Pancreas (tissue), 10 donors: ENCODE data around the gene FXYD1. TPM values are rescaled to one million over a fixed set of nuclear protein-coding genes. Genes with fewer than 3 reads are reported as not detected.

Experiments used
- ATAC-seq, 4 donors: fragments of 200-7000 bp; cut with Tn5 transposase; one replicate each; pipeline versions ENCODE4 v1.8.0 to v1.9.1; 2020; ENCODE audit warnings: mild to moderate bottlenecking in 4 of 4, moderate library complexity in 4 of 4
- DNase-seq, 6 donors: peaks; one replicate each; pipeline ENCODE4 v3.0.0-alpha.2; 2020
- FAIRE-seq: peaks from 2 replicates; lab custom pipeline; 2012; peaks lifted over from hg19 to GRCh38; lab: Jason Lieb, UNC
- H3K27ac ChIP-seq, 4 donors: fragments of 200-600 bp; sonication (generic); 1 replicate in 3 of 4; 2 replicates in 1 of 4; pipeline versions ENCODE4 v1.5.0 to v1.8.0; 2020
- H3K27me3 ChIP-seq, 4 donors: fragments of 200-600 bp; one replicate each; pipeline ENCODE4 v1.8.0; 2021
- H3K36me3 ChIP-seq, 3 donors: fragments of 200-600 bp; sonication (generic) in 1 of 3; one replicate each; pipeline versions ENCODE4 v1.5.0 to v1.8.0; 2020 to 2021
- H3K4me1 ChIP-seq, 3 donors: fragments of 200-600 bp; one replicate each; pipeline ENCODE4 v1.8.0; 2021
- H3K4me3 ChIP-seq, 4 donors: fragments of 200-600 bp; sonication (generic) in 2 of 4; one replicate each; pipeline versions ENCODE4 v1.5.0 to v1.8.0; 2020 to 2021
- H3K9me3 ChIP-seq, 4 donors: fragments of 200-600 bp; one replicate each; pipeline ENCODE4 v1.8.0; 2021
- CTCF ChIP-seq, 4 donors: fragments of 200-600 bp; sonication (generic) in 3 of 4; IDR thresholded peaks; one replicate each; pipeline versions ENCODE4 v1.5.0 to v1.8.0; 2021; ENCODE audit warnings: antibody characterized with exemption in 4 of 4
- WGBS, 2 donors: extraction: QIAGEN DNeasy Blood & Tissue Kit; methylation state at CpG; one replicate each; pipeline ENCODE4 v1.1.7; 2013; 5-methylcytosine and 5-hydroxymethylcytosine counted together
- intact Hi-C, 3 donors: fragments of 100-400 bp; cut with DNase I; formaldehyde crosslinking; loops; one replicate each; pipeline versions ENCODE4 v1.11.1 to v1.14.2; 2022
- polyA plus RNA-seq, 2 donors: library from polyadenylated mRNA; stranded (reverse); fragments of 200-250 nt; gene quantifications; one replicate each; pipeline ENCODE4 v1.2.3, GENCODE V29; 2013
- total RNA-seq, 6 donors: library from RNA; stranded (reverse); fragmentation: NEBNext Ultra II Directional in 4 of 6; extraction: Animal tissue kit (Norgen Biotek cat#: 25700) in 4 of 6; gene quantifications; one replicate each; pipeline versions ENCODE4 v1.2.1 to v1.2.4, GENCODE V29; 2021 to 2023
- donor health status: healthy with polysubstance abuse.
- donor health status: DM: no; HTN: no; CAD: no; lungs with moderate emphysema.
- donor health status: DM: no; HTN: no; CAD: no.
- donor health status: control.
- donor health status: control.
- donor health status: Bipolar disorder and iron deficiency.
- donor health status: DM: yes; HTN: yes; CAD: no.
- donor health status: DM: no; HTN: no; CAD: no.
- donor health status: DM: no; HTN: no; CAD: no.
- donor health status: DM: yes; HTN: yes; CAD: no.

Gene FXYD1
- total and polyA plus RNA-seq, 8 donors = 2.8 to 16.1 (median 6.0) TPM

GRCh38 chr19:35104361-35104760 lies 34.3 kb upstream of the FXYD1 start:
- Histone ChIP-seq H3K9me3 (no peaks in the 10 kb centered on the region), H3K36me3 (no peaks in the 10 kb centered on the region), H3K27ac (no peak overlapping the region), H3K4me3 (no peak overlapping the region), H3K27me3 (no peaks in the 10 kb centered on the region), H3K4me1 (no peaks in the 10 kb centered on the region)
- TF ChIP-seq CTCF (IDR thresholded peaks at IDR 0.05) = no peak
- intact Hi-C loops = no loop called here
- WGBS, 2 donors = 90 to 91% methylated on average over 11 of the region's 11 CpGs
- peak in 1 of 6 donors; percentile 12 for DNase-seq
- ATAC-seq = no peak
- FAIRE-seq = no peak

GRCh38 chr19:35105047-35105410 lies 33.6 kb upstream of the FXYD1 start:
- no peak for TF ChIP-seq CTCF (IDR thresholded peaks at IDR 0.05)
- ATAC-seq = no peak
- no peaks in the 10 kb centered on the region for H3K9me3 ChIP-seq
- WGBS, 2 donors = 96% methylated on average over 6 of the region's 6 CpGs
- intact Hi-C loops = no loop called here
- no peaks in the 10 kb centered on the region for H3K36me3 ChIP-seq
- H3K4me3 ChIP-seq = no peak overlapping the region
- no peak for DNase-seq
- no peak for FAIRE-seq
- H3K4me1 ChIP-seq = no peaks in the 10 kb centered on the region
- no peak overlapping the region for H3K27ac ChIP-seq
- no peaks in the 10 kb centered on the region for H3K27me3 ChIP-seq

DNA sequence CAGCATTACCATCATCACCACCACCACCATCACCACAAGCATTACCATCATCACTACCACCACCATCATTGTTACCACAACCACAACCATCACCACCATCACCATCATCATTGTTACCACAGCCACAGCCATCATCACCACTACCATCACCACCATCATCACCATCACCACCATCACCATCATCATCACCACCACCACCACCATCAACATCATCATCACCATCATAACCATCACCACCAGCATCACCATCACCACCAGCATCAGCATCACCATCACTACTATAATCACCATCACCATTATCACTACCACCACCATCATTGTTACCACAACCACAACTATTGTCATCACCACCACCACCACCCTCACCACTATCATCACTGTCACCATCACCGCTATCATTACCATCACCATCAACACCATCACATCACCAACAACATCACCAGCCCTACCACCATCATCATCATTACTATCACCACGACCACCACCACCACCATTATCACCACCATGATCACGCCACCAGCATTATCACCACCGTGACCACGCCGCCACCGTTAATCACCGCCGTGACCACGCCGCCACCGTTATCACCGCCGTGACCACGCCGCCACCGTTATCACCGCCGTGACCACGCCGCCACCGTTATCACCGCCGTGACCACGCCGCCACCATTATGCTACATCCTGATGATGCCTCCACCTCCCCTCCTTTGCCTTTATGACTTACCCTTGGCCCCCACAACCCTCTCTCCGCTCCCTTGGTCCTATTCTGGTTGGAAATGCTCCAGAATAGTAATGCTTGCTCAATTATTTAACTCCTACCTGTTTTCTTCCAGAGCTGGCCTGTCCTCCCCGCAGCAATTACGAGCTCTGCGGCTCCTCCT lies 33.0 kb upstream of the FXYD1 start:
- no peak for TF ChIP-seq CTCF (IDR thresholded peaks at IDR 0.05)
- FAIRE-seq (no peak), DNase-seq (peak in 1 of 6 donors; percentile 47), ATAC-seq (no peak)
- 87 to 90% methylated on average over 30 of the region's 30 CpGs for WGBS, 2 donors
- Histone ChIP-seq H3K9me3 (no peaks in the 10 kb centered on the region), H3K4me3 (no peak overlapping the region), H3K4me1 (no peaks in the 10 kb centered on the region), H3K27ac (no peak overlapping the region), H3K27me3 (no peaks in the 10 kb centered on the region), H3K36me3 (no peaks in the 10 kb centered on the region)
- intact Hi-C loops = no loop called here

GRCh38 chr19:35106291-35106583 lies 32.4 kb upstream of the FXYD1 start:
- no peaks in the 10 kb centered on the region for H3K36me3 ChIP-seq
- ATAC-seq (no peak), DNase-seq (no peak), FAIRE-seq (no peak)
- H3K9me3 ChIP-seq = no peaks in the 10 kb centered on the region
- H3K4me3 ChIP-seq = no peak overlapping the region
- H3K4me1 ChIP-seq = no peaks in the 10 kb centered on the region
- intact Hi-C loops = no loop called here
- TF ChIP-seq CTCF (IDR thresholded peaks at IDR 0.05) = no peak
- no peaks in the 10 kb centered on the region for H3K27me3 ChIP-seq
- WGBS, 2 donors = 87 to 97% methylated on average over 9 of the region's 9 CpGs
- H3K27ac ChIP-seq = no peak overlapping the region

GRCh38 chr19:35106898-35107541 lies 31.6 kb upstream of the FXYD1 start:
- no peaks in the 10 kb centered on the region for H3K4me1 ChIP-seq
- ATAC-seq (no peak), DNase-seq (no peak), FAIRE-seq (no peak)
- no peak for TF ChIP-seq CTCF (IDR thresholded peaks at IDR 0.05)
- H3K27me3 ChIP-seq = no peaks in the 10 kb centered on the region
- intact Hi-C loops = no loop called here
- H3K27ac ChIP-seq = no peak overlapping the region
- H3K36me3 ChIP-seq = no peaks in the 10 kb centered on the region
- H3K4me3 ChIP-seq = no peak overlapping the region
- no peaks in the 10 kb centered on the region for H3K9me3 ChIP-seq
- WGBS, 2 donors = 47 to 48% methylated on average over 2 of the region's 2 CpGs
